Measurements from ENCODE around the gene MYL9.

GRCh38 chr20:36549942-36550789 is 8.8 kb downstream of the MYL9 start:
- no peak for TF ChIP-seq CTCF (IDR thresholded peaks at IDR 0.05)
- TF ChIP-seq POLR2A (IDR thresholded peaks at IDR 0.05) = no peak

Measured in ovary (tissue), 3 donors.